H9 (cell line): ENCODE data around the gene CCIN. TPM values are rescaled to one million over a fixed set of nuclear protein-coding genes. Genes with fewer than 3 reads are reported as not detected.
A peak's percentile ranks its signal among the peaks of the same experiment; 100 is the strongest.

Source experiments
- DNase-seq: peaks from one replicate; pipeline ENCODE4 v3.0.0-alpha.2; 2017
- H2AFZ ChIP-seq: one replicate; pipeline ENCODE4 v1.6.1; 2013; ENCODE audit warnings: mild to moderate bottlenecking, low read length, control low read depth, moderate library complexity
- H2AK5ac ChIP-seq: 2 replicates; pipeline ENCODE4 v1.6.1; 2013; ENCODE audit warnings: low read length, control low read depth, mixed read lengths; ENCODE audit not compliant: insufficient read length
- H2BK120ac ChIP-seq: one replicate; pipeline ENCODE4 v1.6.1; 2013; ENCODE audit warnings: low read depth, mild to moderate bottlenecking, low read length, control low read depth, inconsistent platforms; ENCODE audit not compliant: poor library complexity, severe bottlenecking
- H2BK12ac ChIP-seq: 2 replicates; pipeline ENCODE4 v1.6.1; 2013; ENCODE audit warnings: low read length, control low read depth, mixed read lengths, low read depth; ENCODE audit not compliant: insufficient read length
- H2BK15ac ChIP-seq: 2 replicates; pipeline ENCODE4 v1.6.1; 2013; ENCODE audit warnings: low read depth, low read length, control low read depth
- H2BK20ac ChIP-seq: one replicate; pipeline ENCODE4 v1.6.1; 2013; ENCODE audit warnings: low read depth, mild to moderate bottlenecking, low read length, control low read depth, inconsistent platforms; ENCODE audit not compliant: poor library complexity, severe bottlenecking
- H2BK5ac ChIP-seq: 2 replicates; pipeline ENCODE4 v1.6.1; 2013; ENCODE audit warnings: low read length, control low read depth, mixed read lengths; ENCODE audit not compliant: insufficient read length
- H3K14ac ChIP-seq: 2 replicates; pipeline ENCODE4 v1.6.1; 2013; ENCODE audit warnings: low read length, control low read depth; ENCODE audit not compliant: insufficient read depth
- H3K18ac ChIP-seq: 2 replicates; pipeline ENCODE4 v1.6.1; 2013; ENCODE audit warnings: low read depth, mild to moderate bottlenecking, mixed read lengths, low read length, control low read depth; ENCODE audit not compliant: insufficient read length
- H3K23ac ChIP-seq: 2 replicates; pipeline ENCODE4 v1.6.1; 2013; ENCODE audit warnings: low read length, control low read depth, mixed read lengths, low read depth; ENCODE audit not compliant: insufficient read length
- H3K23me2 ChIP-seq: 2 replicates; pipeline ENCODE4 v1.6.1; 2013; ENCODE audit warnings: low read depth, mild to moderate bottlenecking, mixed read lengths, low read length, control low read depth; ENCODE audit not compliant: insufficient read length, poor library complexity, severe bottlenecking
- H3K27ac ChIP-seq: 2 replicates; pipeline ENCODE4 v1.5.1; 2013; ENCODE audit warnings: low read length, control low read depth, mixed read lengths, low read depth; ENCODE audit not compliant: insufficient read length
- H3K27me3 ChIP-seq: 2 replicates; pipeline ENCODE4 v1.6.1; 2013; ENCODE audit warnings: low read length, control low read depth, inconsistent platforms; ENCODE audit not compliant: insufficient read depth
- H3K4ac ChIP-seq: 2 replicates; pipeline ENCODE4 v1.6.1; 2013; ENCODE audit warnings: low read depth, mild to moderate bottlenecking, control low read depth, inconsistent platforms, low read length, moderate library complexity
- H3K4me1 ChIP-seq: 2 replicates; pipeline ENCODE4 v1.6.1; 2013; ENCODE audit warnings: low read length, control low read depth, inconsistent platforms; ENCODE audit not compliant: insufficient read depth
- H3K4me2 ChIP-seq: 2 replicates; pipeline ENCODE4 v1.6.1; 2013; ENCODE audit warnings: low read length, control low read depth, mixed read lengths; ENCODE audit not compliant: insufficient read length, insufficient read depth
- H3K56ac ChIP-seq: 2 replicates; pipeline ENCODE4 v1.6.1; 2013; ENCODE audit warnings: low read depth, mild to moderate bottlenecking, mixed read lengths, low read length, control low read depth; ENCODE audit not compliant: insufficient read length
- H3K79me1 ChIP-seq: 2 replicates; pipeline ENCODE4 v1.6.1; 2013; ENCODE audit warnings: low read depth, mild to moderate bottlenecking, moderate library complexity, low read length, control low read depth, inconsistent platforms; ENCODE audit not compliant: insufficient read depth, poor library complexity, severe bottlenecking
- H3K79me2 ChIP-seq: 2 replicates; pipeline ENCODE4 v1.6.1; 2013; ENCODE audit warnings: low read length, control low read depth, inconsistent platforms; ENCODE audit not compliant: insufficient read depth
- H3K9ac ChIP-seq: 2 replicates; pipeline ENCODE4 v1.6.1; 2013; ENCODE audit warnings: low read length, control low read depth, mixed read lengths; ENCODE audit not compliant: insufficient read length; ENCODE audit errors: extremely low read depth
- H3K9me3 ChIP-seq: one replicate; pipeline ENCODE4 v1.6.1; 2013; ENCODE audit warnings: low read depth, low read length, inconsistent platforms; ENCODE audit not compliant: control insufficient read depth
- H3T11ph ChIP-seq: one replicate; pipeline ENCODE4 v1.6.1; 2013; ENCODE audit warnings: mild to moderate bottlenecking, low read length, control low read depth, inconsistent platforms
- H4K20me1 ChIP-seq: one replicate; pipeline ENCODE4 v1.6.1; 2013; ENCODE audit not compliant: control insufficient read depth, insufficient read length, insufficient read depth
- H4K5ac ChIP-seq: 2 replicates; pipeline ENCODE4 v1.6.1; 2013; ENCODE audit warnings: low read depth, mild to moderate bottlenecking, mixed read lengths, low read length, control low read depth; ENCODE audit not compliant: insufficient read length
- H4K8ac ChIP-seq: replicated peaks from 2 replicates; pipeline ENCODE4 v1.6.1; 2013; ENCODE audit warnings: low read length, control low read depth, mixed read lengths, low read depth; ENCODE audit not compliant: insufficient read length
- H4K91ac ChIP-seq: 2 replicates; pipeline ENCODE4 v1.6.1; 2013; ENCODE audit warnings: low read depth, mild to moderate bottlenecking, moderate library complexity, mixed read lengths, low read length, control low read depth; ENCODE audit not compliant: insufficient read length
- H3K27ac Mint-ChIP-seq, 3 experiments: 2 replicates in 2 of 3; 3 replicates in 1 of 3; pipeline ENCODE4 v1.8.0; 2020 to 2021; ENCODE audit warnings: mixed read lengths in 3 of 3, mild to moderate bottlenecking in 1 of 3, moderate library complexity in 1 of 3
- H3K27me3 Mint-ChIP-seq: 2 replicates; pipeline ENCODE4 v1.8.0; 2021; ENCODE audit warnings: low read depth, mild to moderate bottlenecking, moderate library complexity, mixed read lengths
- H3K36me3 Mint-ChIP-seq, 3 experiments: 2 replicates in 2 of 3; 3 replicates in 1 of 3; pipeline ENCODE4 v1.8.0; 2020 to 2021; ENCODE audit warnings: low read depth in 3 of 3, mixed read lengths in 3 of 3; ENCODE audit not compliant: insufficient read depth in 1 of 3
- H3K4me1 Mint-ChIP-seq, 2 experiments: 2 replicates each; pipeline ENCODE4 v1.8.0; 2020; ENCODE audit warnings: mixed read lengths in 2 of 2
- H3K4me3 Mint-ChIP-seq, 2 experiments: 2 replicates in 1 of 2; 3 replicates in 1 of 2; pipeline ENCODE4 v1.8.0; 2020 to 2021; ENCODE audit warnings: mild to moderate bottlenecking in 2 of 2, mixed read lengths in 2 of 2, moderate library complexity in 1 of 2
- H3K9me3 Mint-ChIP-seq, 2 experiments: 2 replicates in 1 of 2; 3 replicates in 1 of 2; pipeline ENCODE4 v1.8.0; 2020; ENCODE audit warnings: mild to moderate bottlenecking in 2 of 2, mixed read lengths in 2 of 2, moderate library complexity in 1 of 2
- WGBS: extraction: QIAGEN DNeasy Blood & Tissue Kit; methylation state at CpG from one replicate; pipeline ENCODE4 v1.1.7; 2013; ENCODE audit warnings: missing lambda C conversion rate, low lambda C conversion rate, mixed read lengths; ENCODE audit not compliant: insufficient read length; ENCODE audit errors: extremely low coverage; 5-methylcytosine and 5-hydroxymethylcytosine counted together
- total RNA-seq: library from RNA; stranded (reverse); gene quantifications from 2 replicates; pipeline ENCODE4 v1.2.1, GENCODE V29; 2021
- TF ChIP-seq, protein P1 (sequence below): fragments of 200-600 bp; sonication (generic); conservative IDR thresholded peaks from 3 replicates; pipeline ENCODE4 v1.8.0; 2021; ENCODE audit warnings: antibody characterized with exemption, mild to moderate bottlenecking

The CCIN gene
- total RNA-seq, 1 experiment from 2014 or later: not detected

DNA sequence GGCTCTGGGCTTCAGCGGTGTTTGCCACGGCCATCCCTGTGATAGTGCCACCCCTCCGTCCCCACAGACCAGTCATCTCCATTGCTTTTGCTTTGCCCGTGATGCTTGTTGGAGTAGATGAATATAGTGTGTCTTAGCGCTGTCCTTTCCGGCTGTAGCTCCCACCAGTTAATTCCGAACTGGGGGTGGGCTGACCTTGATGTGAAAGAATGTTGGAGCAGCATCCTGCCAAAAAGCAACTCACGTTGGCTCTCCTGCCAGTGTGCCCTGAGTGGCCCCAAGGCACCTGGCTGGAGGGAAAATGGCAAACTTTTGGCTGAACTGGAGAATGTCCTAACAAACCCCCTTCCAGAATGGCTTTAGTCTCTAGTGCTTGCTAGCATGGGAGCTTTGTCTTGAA is 41.5 kb downstream of the CCIN start:
- no CpG with 5 or more reads among the region's 8 CpGs for WGBS
- Histone ChIP-seq H2AK5ac (no peak overlapping the region), H4K5ac (no peak overlapping the region), H3T11ph (no peak overlapping the region), H2BK20ac (no peak overlapping the region), H2BK15ac (no peak overlapping the region), H3K56ac (no peak overlapping the region), H3K4me2 (no peak overlapping the region), H3K23ac (no peak overlapping the region), H3K27me3 (no peaks in the 10 kb centered on the region), H3K14ac (no peak overlapping the region), H3K9me3 (no peaks in the 10 kb centered on the region), H2AFZ (no peak overlapping the region), H3K18ac (no peak overlapping the region), H3K4ac (no peak overlapping the region), H3K79me1 (no peaks in the 10 kb centered on the region), H4K91ac (no peak overlapping the region), H2BK12ac (no peak overlapping the region), H3K4me1 (no peaks in the 10 kb centered on the region), H3K9ac (no peak overlapping the region), H3K79me2 (peaks cover 9% of the 10 kb centered on the region; the same call in 1 of the 2 replicates), H3K27ac (no peak overlapping the region), H4K20me1 (peaks cover 2% of the 10 kb centered on the region), H3K23me2 (no peaks in the 10 kb centered on the region), H2BK120ac (no peak overlapping the region), H4K8ac (no peak overlapping the region), H2BK5ac (no peak overlapping the region)
- no peaks in the 10 kb centered on the region for H3K27me3 Mint-ChIP-seq
- peaks cover 53 to 86% (median 59%) of the 10 kb centered on the region in 3 experiments; a peak in 6 of 7 replicates for H3K36me3 Mint-ChIP-seq
- no peak overlapping the region for H3K4me3 Mint-ChIP-seq
- no peaks in the 10 kb centered on the region for H3K9me3 Mint-ChIP-seq
- DNase-seq: no peak
- no peaks in the 10 kb centered on the region for H3K4me1 Mint-ChIP-seq
- H3K27ac Mint-ChIP-seq: peak overlapping the region in 2 of 3 experiments; percentile 51 to 59; a peak in 2 of 7 replicates
- TF ChIP-seq, protein P1, sequence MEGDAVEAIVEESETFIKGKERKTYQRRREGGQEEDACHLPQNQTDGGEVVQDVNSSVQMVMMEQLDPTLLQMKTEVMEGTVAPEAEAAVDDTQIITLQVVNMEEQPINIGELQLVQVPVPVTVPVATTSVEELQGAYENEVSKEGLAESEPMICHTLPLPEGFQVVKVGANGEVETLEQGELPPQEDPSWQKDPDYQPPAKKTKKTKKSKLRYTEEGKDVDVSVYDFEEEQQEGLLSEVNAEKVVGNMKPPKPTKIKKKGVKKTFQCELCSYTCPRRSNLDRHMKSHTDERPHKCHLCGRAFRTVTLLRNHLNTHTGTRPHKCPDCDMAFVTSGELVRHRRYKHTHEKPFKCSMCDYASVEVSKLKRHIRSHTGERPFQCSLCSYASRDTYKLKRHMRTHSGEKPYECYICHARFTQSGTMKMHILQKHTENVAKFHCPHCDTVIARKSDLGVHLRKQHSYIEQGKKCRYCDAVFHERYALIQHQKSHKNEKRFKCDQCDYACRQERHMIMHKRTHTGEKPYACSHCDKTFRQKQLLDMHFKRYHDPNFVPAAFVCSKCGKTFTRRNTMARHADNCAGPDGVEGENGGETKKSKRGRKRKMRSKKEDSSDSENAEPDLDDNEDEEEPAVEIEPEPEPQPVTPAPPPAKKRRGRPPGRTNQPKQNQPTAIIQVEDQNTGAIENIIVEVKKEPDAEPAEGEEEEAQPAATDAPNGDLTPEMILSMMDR: no peak
